Kasumi-1 (cell line): Measurements from ENCODE around the gene AOAH.
A peak's percentile ranks its signal among the peaks of the same experiment; 100 is the strongest.

Experiments used
- DNase-seq, 2 experiments: peaks; one replicate each; lab custom pipeline; 2025; lab: John Stamatoyannopoulos, UW

AOAH gene

DNA sequence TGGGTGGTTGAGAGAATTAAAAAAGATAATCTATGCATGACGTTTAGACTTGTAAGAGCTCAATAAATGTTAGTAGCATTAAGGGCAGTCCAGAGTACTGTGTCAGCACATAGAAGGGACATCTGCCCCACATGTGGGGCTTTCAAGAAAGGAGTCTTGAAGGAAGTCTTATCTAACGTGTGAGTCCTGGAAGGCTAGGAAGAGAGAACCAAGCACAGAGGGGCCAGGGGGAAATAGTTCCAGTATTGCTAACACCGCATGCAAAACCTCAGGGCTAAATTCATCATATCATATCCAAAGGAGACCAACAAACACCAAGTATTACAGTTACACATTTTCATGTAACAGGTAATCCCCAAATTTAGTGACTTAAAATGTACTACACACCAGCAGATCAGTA lies 122.7 kb downstream of the AOAH start:
- no peak for DNase-seq

DNA sequence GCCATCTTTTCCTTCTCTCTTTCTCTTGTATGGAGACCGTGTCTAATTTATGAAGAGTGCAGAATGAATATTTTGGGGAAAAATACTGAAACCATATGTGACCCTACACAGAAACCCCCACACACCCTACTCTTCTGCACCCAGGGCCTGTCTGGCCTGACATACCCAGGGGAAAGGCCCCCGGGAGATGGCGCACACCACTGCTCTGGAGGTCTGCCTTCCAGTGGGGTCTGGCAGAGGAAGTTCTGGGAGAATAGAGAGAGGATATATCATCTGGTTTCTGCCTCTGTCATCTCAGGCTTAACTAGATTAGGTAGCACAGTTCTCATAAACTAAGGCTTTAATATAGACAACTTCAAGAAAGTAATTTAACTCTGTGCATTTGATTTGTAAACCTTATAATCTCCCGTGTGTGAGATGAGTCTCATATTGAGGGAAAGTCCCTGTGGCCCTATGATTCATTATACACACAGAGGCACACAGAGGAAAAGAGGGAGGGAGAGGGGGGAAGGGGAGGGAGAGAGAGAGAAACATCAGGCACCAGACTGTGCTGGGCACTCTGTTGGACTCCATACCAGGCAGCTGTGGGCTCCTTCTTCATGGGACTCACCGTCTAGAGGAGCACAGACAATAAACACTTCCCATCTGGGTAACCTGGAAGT lies 123.3 kb downstream of the AOAH start:
- no peak for DNase-seq

DNA sequence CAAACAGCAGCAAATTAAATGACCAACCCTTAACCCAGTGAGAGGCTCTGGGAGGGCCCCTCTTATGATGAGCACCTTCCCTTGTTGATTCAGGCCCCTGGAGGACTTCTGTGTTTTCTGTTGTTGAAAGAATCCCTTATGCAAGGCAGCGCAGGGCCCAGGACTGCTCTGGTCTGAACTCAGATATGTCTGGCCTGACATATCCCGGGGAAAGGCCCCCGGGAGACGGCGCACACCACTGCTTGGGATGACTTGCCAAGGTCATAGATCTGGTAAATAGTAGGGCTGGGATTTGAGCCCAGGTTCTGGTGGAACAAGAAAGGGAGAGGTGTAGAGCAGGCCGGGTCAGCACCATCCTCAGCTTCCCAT lies 124.0 kb downstream of the AOAH start:
- no peak for DNase-seq

DNA sequence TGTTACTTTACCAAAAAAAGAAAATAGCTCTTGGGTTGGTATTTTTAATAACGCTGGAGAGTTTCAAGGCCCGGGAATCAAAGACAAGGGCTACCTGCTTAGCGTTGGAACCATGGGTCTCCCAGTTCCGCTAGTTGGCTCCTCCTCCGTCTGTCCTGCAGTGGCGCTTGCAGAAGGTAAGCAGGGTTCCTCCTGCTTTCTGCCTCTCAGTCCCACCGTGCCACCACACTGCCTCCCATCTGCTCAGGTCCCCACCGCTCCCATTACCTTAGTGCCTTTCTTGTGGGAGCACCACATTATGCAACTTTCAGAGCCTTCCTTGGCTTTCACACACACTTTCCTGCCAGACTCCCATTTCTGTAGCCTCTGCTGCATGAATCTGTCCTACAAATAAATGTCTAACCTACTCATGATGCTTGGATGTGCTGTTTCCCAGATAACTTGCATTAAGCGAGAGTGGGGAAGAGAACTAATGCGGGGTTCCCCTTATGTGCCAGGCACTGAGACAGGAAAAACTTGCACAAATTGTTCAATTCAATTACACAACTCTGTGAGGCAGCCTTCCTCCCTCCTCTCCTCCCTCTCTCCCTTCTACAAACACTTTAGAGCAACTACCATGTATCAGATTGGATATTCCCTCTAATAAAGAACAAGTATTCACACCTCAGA lies 124.5 kb downstream of the AOAH start:
- no peak for DNase-seq

DNA sequence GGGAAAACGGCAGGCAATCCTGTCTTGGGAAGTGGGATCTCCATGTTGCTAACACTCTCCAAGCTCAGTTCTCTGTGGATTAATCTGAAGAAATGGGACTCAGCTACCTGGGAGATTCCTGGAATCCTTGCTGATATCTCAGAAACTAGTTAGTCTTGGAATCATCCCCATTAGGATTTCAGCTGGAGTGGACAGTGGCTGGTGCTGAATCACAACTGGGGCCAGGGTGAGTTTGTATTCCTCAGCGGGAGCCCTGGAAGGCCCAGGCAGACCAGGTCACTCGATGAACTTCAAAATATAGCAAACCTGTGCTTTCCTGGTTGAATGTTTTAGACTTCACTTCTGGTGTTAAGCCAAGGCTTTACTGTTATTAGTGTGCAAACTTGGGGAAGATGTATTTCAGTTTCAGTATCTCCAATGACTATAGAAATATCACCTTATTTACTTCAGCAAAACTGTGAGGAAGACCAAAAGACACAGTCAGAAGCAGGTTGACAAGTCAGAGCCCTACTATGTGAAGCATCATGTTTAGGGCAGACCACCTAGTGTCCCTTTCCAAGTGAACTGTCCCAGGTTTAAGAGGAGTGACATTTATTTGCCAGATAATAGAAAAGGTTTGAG lies 126.1 kb downstream of the AOAH start:
- DNase-seq, result peak in 1 of 2 experiments; percentile 17

DNA sequence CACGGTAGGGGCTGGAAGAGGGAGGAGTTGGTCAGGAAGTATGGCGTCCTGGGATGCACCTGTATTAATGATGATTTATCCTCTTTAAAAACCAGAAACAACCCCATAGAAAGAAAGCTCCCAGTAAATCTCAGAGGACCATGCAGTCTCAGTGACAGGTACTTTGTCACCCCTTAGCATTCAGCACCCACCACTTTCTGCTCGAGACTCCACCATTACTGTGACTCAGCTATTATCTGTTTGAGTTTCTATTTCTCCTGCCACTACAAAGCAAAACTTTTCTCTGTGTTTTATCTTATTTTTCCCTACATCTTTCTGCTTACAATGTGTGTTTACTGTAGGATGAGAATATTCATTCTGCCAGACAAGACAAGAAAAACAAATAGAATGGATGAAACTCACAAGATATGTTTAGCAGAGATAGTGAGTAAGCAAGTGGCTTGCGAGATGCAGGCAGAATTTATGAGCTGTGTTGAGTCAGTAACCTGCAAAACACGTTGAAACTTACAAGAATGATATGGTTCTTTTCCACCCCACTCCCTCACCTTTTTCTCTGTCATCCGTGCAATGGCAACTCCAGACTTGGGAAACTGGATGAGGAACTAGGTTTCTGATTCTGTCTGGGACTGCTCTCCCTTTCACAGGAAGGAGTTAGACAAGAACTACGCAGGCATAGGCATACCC lies 127.1 kb downstream of the AOAH start:
- no peak for DNase-seq

DNA sequence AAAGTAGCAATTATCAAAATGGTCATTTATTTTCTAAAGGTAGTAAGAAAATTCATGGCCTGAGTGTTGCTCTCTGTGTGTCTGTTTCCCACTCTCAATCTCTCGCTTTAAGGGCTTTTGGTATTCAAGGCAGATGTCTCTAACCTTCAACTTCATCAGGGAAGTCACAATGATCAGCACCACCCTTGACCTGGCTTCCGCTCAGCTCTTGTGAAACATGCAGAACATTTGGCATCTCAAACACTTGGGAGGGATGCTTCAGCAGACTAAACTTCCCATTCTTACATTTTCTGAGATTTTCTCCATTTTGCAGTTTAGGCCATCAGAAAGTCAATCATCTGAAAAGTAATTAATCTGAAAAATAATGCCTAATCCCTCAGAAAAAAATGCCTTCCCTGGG lies 129.8 kb downstream of the AOAH start:
- no peak for DNase-seq

DNA sequence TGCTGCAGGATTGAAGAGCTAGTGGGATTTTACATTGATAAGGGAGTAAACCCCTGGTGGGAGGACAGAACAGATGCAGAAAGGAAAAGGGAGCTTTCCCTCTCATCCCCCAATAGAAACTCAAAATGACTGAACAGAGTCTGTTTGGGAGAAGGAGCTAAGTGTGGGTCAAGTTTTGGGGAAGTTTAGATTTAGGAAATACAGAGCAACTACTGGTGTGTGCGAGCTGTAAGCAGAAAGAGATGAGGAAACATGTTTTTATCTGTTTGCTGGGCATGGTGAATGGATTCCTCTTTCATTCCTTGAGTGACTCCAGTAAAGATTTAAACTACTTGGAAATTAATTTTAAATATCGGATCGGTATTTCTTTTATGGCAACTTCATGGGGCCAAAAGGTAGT lies 132.7 kb downstream of the AOAH start:
- no peak for DNase-seq

DNA sequence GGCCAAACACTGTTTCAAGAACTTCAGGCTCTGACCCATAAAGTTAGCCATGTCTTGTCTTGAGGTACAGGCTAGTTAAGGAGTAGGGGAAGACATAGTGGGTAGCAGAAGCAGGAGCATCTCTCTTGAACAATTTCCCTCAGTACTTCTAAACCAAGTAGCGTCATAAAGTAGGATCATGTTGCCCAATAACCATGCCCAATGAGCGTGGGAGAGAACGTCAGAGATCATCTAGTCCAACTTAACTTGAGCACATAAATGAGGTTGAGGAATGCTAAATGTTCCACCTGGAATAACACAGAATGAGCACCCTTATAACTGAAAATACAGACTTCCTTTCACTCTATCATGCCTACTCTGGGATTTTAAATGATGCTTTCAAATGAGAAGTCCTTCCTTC lies 134.9 kb downstream of the AOAH start:
- DNase-seq, result no peak

DNA sequence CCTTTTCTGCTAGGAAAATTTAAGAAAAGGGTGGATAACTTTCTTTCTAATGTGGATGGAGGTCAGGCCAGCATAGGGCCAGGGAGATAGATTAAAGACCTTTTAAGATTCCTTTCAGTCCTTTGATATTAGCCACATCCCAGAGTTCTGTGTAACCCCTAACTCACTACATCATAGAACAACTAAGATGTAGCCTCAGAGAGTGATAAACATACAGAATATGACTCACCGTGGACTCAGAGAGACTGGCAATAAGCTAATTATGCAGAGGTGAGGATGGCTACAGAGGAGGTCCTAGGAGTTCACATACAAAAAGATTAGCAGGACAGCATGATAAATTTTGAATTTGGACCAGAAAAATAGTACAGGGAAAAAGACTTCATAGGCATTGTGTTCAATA lies 141.0 kb downstream of the AOAH start:
- no peak for DNase-seq

DNA sequence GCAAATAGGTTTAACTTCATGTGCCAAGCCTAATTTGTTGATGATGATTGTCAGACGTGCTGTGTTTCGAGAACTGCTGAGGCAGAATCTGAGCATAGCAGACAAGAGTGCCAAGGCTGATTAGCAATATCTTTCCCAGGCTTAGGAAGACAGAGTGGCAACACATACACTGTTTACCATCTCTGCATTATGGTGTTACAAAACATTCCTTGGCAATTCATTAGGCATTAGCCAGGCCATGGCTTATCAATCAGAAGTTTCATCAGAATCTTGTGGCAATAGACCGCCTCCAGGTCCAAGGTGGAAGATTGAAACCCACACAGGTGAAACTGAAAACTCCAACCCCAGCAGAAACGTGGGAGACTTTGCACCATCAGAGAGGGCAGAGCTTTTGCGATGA lies 148.5 kb downstream of the AOAH start:
- DNase-seq, result no peak

DNA sequence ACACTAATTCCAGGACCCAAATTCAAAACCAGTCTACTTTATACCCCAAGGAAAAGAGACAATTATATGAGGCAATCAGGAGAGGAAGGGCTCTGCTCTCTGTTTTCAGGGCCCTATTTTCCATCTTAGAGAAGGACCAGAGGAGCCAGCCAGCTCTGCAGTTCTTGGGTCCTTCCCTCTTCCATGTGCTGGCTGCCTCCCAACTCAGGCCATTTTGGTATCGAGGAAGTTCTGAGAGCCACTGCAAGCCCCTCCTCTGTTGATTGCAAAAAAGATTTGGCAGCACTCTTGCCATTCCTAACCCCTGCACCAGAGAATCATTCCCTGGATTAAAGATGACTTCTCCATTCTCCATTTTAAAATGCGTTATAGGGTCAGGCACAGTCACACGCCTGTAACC lies 151.2 kb downstream of the AOAH start:
- DNase-seq, result no peak

DNA sequence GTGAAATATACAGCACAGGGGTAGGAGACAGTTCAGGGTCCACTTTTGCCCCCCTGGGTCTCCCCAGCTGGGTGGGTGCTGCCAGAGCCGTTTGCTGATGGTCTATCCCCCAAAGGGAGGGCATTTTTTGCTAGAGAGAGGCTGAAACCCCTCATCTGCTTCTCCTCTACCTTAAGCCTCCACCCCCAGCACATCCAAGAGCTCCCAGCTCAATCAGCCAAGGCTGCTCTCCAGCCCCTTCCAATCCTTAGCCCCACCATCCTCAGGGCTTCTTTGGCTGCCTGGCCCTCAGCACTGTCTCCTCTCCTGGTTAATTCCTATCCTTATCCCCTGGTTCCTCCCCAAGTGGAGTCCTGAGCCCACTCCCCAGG lies 153.1 kb downstream of the AOAH start:
- no peak for DNase-seq

DNA sequence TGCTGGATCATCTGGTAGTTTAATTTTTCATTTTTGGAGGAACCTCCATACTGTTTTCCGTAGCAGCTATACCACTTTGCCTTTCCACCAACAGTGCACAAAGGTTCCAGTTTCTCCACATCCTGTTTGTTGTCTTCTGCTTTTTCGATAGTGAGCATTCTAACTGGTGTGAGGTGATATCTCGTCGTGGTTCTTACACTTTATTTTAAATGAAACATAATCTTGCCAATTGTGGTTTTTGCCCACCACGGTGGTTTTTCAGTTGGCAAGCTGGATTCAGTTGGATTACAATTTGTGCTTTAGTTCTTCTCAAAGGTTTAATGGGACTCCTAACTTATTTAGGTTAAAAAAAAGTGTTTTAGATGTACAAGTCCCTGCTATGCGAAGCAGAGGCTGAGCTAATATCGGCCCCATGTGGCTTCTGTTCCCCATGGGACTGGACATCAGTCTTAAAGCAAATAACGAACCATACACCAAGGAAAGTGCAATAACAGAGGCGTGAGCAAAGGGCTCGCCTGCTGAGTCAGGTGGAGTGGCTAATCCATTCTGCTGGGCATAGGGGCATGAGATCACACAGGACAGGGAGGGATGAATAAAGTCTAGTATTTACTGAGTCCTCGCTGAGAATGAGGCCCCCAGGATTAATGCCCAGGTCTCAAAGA lies 153.6 kb downstream of the AOAH start:
- no peak for DNase-seq

DNA sequence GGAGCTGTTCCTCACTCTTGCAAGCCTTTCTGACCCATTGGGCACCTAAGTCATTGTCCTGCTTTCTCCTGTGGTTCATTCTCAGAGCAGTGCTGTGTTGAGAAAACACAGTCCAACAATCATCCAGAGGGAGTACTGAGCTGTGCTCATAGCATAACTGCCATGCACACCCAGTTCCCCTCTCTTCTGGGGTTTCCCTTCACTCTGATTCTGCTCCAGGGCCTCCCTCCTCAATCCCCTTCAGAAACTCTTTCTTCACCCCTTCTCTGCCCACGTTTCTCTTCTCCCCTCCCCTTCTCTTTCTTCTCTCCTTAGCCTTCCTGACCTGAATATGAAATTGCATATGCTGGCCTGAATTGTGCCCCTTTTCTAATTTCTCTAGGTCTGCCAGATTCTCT lies 155.8 kb downstream of the AOAH start:
- DNase-seq, result no peak

DNA sequence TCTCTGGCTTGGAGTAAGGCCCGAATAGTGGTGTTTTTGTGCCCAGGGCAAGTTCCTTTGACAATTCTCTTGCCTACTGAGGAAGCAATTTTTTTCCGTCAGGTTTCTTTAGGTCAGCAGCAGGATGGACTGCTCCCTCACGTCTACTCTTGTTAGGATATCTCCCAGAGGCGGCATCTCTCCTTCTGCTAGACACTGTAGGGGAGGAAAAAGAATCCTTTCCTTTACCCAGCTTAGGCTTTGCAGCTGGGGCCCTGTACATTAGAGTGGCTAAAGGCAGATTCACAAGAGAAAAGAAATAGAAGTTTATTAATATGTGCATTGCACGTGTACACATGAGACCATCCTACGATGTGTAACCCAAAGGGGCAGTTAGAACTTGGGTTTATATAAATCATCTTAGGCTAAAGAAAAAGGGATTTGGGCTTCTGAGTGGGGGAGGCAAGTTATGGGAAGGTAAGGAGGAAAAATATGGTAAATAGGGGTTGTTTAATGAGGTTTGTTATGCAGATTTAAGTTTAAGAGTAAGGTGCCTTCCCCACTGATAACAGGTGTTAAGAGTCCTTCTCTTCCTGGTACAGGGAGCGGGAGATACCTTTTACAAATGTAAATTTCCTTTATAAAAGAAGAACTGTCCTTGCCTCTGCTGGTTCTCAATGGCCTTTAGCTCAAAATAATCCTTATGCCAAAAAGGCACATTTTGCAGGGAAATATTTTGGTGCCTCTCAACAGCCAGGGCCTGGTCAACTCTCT lies 156.4 kb downstream of the AOAH start:
- DNase-seq, result no peak

DNA sequence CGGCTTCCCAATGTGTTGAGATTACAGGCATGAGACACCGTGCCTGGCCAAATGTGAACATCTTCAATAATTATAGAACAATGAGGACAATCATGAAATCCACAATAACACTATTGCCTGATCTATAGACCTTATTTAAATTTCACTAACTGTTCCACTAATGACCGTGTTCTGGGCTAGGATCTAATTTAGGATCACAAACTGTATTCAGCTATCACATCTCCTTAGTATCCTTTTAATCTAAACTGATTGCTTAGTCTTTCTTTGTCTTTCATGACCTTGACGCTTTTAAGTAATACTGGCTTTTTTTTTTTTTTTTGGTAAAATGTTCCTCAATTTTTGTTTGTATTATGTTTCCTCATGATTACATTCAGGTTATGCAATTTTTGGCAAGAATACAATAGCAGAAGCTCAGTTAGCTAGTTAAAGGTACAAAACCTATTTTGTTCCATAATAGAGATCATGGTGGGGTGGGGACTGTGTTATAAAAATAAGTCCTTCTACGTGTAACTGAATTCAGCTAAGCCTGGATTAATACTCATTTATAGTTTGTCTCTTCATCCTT lies 158.4 kb downstream of the AOAH start:
- DNase-seq, result no peak

DNA sequence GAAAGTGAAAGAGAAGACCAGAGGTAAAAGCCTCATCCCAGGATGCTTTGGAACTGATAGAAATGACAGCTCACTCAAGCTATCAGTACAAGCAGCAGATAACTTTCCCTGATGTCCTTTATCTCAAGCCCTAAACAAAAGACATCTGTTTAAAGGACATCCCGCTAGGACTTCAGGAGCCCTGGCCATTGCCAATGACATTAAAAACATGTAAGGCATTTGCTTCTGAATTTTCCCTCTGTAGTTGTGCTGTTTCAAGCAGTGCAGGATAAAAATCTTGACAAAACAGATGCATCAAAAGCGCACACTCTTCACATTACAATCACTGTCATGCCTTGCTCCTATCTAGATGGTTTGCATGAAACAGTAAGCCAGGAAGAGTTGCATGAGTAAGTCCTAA lies 159.8 kb downstream of the AOAH start:
- DNase-seq, result no peak

DNA sequence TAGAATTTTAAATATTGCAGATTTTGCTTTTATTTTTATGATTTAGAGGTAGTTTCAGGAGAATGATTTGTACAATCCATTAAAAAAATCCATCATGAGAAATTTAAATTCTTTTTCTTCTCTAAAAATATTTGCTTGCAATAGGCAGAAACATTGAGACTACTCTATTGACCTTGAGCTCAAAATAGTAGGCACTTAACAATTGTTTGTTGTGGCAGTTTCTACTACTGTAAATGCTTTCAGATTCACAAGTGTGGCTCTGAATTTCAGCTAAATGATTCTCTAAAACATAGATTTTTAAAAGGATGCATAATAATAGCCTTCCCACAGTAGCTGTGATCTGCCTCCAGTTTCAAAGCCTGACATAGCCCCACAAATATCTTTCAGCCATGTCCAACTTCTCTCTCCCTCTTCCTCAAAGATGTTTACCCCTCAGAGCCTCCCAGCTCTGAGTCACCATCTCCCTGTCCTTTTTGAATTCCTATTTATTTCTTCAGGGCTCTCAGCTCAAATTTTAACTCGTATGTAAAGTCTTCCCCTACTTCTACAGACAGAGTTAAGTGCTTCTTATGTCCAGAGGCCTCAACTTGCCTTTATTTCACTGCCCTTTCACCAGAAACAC lies 160.5 kb downstream of the AOAH start:
- no peak for DNase-seq

DNA sequence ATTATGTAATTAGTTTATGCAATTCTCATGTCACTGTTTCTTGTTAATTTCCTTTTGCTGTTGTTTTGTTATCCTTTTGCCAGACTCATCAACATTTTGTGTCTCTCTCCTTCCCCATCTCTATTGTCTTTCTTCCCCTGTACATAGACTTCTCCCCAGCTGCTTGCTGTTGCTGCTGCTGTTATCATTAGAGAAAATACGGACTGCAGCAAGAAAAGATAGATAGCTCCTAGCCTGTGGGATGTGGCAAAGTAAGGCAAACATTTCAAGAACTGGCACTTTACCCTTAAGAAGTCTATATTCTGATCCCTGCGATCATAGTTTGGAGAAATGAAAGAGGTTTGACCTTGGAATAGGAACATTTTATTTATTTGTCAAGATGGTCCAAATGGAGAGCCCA lies 162.2 kb downstream of the AOAH start:
- DNase-seq, result no peak

DNA sequence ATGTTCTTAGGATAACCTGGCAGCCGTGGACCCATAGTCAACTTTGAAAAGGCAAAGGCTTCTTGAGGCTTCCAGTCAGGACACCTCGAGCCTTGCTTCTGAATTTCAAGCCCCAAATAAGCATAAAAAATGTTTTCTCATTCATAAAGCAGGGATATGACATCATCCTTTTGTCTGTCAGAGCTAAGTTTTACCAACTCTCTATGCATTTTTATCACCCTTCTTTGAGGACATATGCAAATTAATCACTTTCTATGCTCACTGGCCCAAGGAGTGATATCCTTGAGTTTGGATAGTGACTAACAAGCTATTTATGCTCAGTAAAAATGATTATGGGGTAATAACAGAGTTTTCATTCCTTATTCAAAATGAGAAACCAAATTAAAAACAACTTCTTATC lies 175.3 kb downstream of the AOAH start:
- DNase-seq, result no peak
